H1 (cell line): ENCODE data around the gene OXNAD1. TPM values are rescaled to one million over a fixed set of nuclear protein-coding genes. Genes with fewer than 3 reads are reported as not detected.

Source experiments
- ATF3 ChIP-seq: IDR thresholded peaks from 2 replicates; pipeline ENCODE4 v1.6.1; 2011; ENCODE audit warnings: low read depth, mild to moderate bottlenecking, low read length; ENCODE audit not compliant: insufficient read depth
- CBX5 ChIP-seq: fragments of 300-800, 300-1000 bp; sonication (generic); IDR thresholded peaks from 2 replicates; pipeline ENCODE4 v1.7.1; 2016; ENCODE audit warnings: antibody characterized with exemption, low read length, low read depth
- CHD1 ChIP-seq: IDR thresholded peaks from 2 replicates; pipeline ENCODE4 v1.6.1; 2012; ENCODE audit warnings: low read depth, low read length, improper control_type of control experiment
- CHD7 ChIP-seq: fragments of 300-600 bp; sonication (generic); IDR thresholded peaks from 2 replicates; pipeline ENCODE4 v1.7.1; 2012; ENCODE audit warnings: low read length, moderate library complexity, mild to moderate bottlenecking, inconsistent platforms; ENCODE audit not compliant: insufficient replicate concordance
- FOSL1 ChIP-seq: IDR thresholded peaks from 2 replicates; pipeline ENCODE4 v1.6.1; 2011; ENCODE audit warnings: mild to moderate bottlenecking, low read depth, low read length, moderate library complexity; ENCODE audit not compliant: insufficient read depth
- JUN ChIP-seq: IDR thresholded peaks from 2 replicates; pipeline ENCODE4 v1.6.1; 2011; ENCODE audit warnings: low read depth, mild to moderate bottlenecking, improper control_type of control experiment, low read length
- SAP30 ChIP-seq: fragments of 300-600 bp; sonication (generic); IDR thresholded peaks from 2 replicates; pipeline ENCODE4 v1.7.1; 2012; ENCODE audit warnings: low read length, moderate library complexity, mild to moderate bottlenecking, inconsistent platforms; ENCODE audit not compliant: insufficient read depth, insufficient replicate concordance
- SP1 ChIP-seq: IDR thresholded peaks from 2 replicates; pipeline ENCODE4 v1.6.1; 2011; ENCODE audit warnings: low read depth, low read length
- TCF12 ChIP-seq: IDR thresholded peaks from 2 replicates; pipeline ENCODE4 v1.6.1; 2011; ENCODE audit warnings: low read depth, mild to moderate bottlenecking, low read length
- polyA plus RNA-seq, 7 experiments: library from polyadenylated mRNA; depleted of rRNA in 3 of 7; stranded (reverse) in 5 of 7; unstranded in 2 of 7; fragments of >200 nt in 5 of 7; fragments of 200-250 nt in 2 of 7; gene quantifications; 1 replicate in 5 of 7; 2 replicates in 1 of 7; 4 replicates in 1 of 7; pipeline versions ENCODE4 v1.2.1 to v1.2.3, GENCODE V29; 2011 to 2013; ENCODE audit warnings: missing spikeins in 2 of 7, mixed read lengths in 2 of 7
- total RNA-seq: library from RNA; stranded (reverse); fragmentation: NEBNext Ultra II Directional; extraction: Animal tissue kit (Norgen Biotek cat#: 25700); gene quantifications from 2 replicates; pipeline ENCODE4 v1.2.1, GENCODE V29; 2021

OXNAD1 gene
- total and polyA plus RNA-seq, 2 of the 8 experiments (the other 6 are each of a cell fraction or from before 2014, with no cell fraction given) = 14.9 to 24.8 TPM

- TF ChIP-seq CHD7 (no peak), CHD1 (no peak), FOSL1 (no peak), TCF12 (no peak), ATF3 (no peak), CBX5 (no peak), SAP30 (no peak), JUN (no peak), SP1 (no peak)
These were observed 43.7 kb downstream of the OXNAD1 start (continued) for GRCh38 chr3:16308727-16309126.
